ENCODE data around the gene PLEKHA7.
"Not testable (repeated sequence)": the region's sequence is repeated elsewhere in the genome, so short reads cannot be mapped to it uniquely, and the experiment has no call there.

PLEKHA7 gene, protein sequence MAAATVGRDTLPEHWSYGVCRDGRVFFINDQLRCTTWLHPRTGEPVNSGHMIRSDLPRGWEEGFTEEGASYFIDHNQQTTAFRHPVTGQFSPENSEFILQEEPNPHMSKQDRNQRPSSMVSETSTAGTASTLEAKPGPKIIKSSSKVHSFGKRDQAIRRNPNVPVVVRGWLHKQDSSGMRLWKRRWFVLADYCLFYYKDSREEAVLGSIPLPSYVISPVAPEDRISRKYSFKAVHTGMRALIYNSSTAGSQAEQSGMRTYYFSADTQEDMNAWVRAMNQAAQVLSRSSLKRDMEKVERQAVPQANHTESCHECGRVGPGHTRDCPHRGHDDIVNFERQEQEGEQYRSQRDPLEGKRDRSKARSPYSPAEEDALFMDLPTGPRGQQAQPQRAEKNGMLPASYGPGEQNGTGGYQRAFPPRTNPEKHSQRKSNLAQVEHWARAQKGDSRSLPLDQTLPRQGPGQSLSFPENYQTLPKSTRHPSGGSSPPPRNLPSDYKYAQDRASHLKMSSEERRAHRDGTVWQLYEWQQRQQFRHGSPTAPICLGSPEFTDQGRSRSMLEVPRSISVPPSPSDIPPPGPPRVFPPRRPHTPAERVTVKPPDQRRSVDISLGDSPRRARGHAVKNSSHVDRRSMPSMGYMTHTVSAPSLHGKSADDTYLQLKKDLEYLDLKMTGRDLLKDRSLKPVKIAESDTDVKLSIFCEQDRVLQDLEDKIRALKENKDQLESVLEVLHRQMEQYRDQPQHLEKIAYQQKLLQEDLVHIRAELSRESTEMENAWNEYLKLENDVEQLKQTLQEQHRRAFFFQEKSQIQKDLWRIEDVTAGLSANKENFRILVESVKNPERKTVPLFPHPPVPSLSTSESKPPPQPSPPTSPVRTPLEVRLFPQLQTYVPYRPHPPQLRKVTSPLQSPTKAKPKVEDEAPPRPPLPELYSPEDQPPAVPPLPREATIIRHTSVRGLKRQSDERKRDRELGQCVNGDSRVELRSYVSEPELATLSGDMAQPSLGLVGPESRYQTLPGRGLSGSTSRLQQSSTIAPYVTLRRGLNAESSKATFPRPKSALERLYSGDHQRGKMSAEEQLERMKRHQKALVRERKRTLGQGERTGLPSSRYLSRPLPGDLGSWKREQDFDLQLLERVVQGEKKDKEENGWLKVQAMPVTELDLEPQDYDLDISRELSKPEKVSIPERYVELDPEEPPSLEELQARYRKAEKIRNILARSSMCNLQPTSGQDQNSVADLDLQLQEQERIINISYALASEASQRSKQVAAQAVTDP

DNA sequence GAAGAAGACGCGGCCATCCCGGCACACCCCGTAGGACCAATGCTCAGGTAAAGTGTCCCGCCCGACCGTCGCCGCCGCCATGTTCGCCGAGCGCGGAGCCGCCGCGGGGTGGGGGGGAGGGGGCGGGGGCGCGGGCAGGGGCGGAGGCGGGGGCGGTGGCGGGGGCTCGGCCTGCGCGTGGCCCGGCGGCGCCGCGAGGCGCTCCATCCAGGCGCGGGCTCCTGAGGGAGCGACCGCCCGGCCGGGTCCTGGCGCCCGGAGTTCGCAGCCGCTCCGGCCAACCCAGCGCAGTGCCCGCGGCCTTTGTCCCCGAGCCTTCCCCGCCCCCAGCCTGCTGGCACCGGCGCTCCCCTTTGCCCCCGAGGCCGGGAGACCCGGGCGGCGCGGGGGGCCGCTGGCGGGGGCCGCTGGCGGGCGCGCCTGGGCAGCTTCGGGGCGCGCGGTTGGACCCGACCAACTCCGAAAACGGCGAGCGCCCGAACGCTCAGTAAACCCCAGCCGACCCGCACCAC is at the start of gene PLEKHA7:
Gene PLEKHA7, minus strand, starts transcription at position 94 of the 512 bp plus-strand sequence. Its CDS starts 13 bp downstream, at position 81.
- DNase-seq = no peak

DNA sequence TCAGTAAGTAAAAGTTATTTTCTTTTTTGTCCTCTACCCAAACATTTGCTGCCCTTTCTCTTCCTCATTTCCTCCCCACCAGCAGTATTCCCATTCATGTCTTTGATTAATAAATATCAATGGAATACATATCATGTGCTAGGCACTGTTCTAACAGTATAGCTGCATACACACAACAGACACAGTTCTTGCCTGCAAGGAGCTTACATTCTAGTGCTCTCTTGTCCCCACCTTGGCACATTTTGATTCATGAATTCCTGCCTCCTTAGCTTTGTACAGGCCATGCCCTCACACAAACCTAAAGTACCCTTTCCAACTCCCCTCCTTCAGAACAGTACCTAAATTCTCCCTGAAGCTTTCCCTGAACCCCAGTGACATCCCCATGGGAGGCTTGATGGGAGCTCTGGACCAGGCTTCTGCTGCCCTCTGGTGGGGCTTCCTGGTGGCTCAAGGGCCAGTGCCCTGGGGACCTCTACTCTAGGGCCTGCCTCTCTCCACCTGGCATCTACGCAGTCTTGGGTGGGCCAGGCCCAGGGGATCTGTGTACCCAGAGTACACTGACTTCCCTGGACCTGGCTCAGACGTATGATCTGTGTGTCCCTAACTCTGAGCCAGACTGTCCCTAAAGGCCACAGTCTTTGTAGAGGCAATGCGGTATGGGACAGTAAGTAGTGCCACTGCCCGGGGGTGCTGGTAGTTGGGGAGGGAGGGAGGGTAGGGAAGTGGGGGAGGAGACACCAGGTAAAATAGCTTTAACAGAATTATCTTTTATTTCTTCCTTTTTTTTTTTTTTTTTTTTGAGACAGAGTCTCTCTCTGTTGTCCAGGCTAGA is 49.2 kb upstream of the PLEKHA7 start:
- peak; percentile 35 for DNase-seq

DNA sequence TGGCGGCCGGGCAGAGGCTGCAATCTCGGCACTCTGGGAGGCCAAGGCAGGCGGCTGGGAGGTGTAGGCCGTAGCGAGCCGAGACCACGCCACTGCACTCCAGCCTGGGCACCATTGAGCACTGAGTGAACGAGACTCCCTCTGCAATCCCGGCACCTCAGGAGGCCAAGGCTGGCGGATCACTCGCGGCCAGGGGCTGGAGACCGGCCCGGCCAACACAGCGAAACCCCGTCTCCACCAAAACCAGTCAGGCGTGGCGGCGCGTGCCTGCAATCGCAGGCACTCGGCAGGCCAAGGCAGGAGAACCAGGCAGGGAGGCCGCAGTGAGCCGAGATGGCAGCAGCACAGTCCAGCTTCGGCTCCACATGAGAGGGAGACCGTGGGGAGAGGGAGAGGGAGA is 36.9 kb upstream of the PLEKHA7 start:
- not testable (repeated sequence) for DNase-seq

DNA sequence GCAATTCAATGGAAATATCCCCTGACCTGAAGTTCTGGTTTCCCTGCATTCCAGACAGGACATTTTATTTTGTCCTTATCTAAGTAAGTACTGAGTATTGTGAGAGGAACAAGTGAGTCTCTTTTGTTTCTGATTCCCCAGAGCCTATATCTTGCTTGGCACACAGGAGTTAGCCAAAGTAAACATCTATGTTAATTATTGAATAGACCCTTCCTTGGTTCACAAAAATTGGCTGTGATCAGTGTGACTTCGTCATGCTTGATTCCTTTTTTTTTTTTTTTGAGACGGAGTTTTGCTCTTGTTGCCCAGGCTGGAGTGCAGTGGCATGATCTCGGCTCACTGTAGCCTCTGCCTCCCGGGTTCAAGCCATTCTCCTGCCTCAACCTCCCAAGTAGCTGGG is 34.3 kb upstream of the PLEKHA7 start:
- DNase-seq = not testable (repeated sequence)

DNA sequence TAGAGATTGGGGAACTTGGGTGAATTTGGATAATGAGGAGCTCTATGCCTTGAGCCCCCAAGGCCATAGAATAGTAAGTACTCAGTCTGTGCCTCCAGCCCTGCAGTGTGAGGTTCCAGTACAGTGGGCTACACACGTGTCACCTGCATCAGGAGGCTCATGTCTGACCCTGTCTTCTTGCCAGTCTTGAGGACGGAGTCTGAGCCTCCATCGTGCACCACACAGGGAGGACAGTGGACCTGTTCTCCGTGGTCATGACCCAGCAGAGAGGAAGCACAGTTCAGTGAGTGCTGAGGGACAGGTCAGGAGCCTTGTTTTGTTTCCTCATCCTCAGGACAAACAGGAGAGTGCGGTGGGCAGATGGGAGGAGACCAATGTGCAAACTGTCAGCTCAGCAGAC is 32.5 kb upstream of the PLEKHA7 start:
- no peak for DNase-seq

DNA sequence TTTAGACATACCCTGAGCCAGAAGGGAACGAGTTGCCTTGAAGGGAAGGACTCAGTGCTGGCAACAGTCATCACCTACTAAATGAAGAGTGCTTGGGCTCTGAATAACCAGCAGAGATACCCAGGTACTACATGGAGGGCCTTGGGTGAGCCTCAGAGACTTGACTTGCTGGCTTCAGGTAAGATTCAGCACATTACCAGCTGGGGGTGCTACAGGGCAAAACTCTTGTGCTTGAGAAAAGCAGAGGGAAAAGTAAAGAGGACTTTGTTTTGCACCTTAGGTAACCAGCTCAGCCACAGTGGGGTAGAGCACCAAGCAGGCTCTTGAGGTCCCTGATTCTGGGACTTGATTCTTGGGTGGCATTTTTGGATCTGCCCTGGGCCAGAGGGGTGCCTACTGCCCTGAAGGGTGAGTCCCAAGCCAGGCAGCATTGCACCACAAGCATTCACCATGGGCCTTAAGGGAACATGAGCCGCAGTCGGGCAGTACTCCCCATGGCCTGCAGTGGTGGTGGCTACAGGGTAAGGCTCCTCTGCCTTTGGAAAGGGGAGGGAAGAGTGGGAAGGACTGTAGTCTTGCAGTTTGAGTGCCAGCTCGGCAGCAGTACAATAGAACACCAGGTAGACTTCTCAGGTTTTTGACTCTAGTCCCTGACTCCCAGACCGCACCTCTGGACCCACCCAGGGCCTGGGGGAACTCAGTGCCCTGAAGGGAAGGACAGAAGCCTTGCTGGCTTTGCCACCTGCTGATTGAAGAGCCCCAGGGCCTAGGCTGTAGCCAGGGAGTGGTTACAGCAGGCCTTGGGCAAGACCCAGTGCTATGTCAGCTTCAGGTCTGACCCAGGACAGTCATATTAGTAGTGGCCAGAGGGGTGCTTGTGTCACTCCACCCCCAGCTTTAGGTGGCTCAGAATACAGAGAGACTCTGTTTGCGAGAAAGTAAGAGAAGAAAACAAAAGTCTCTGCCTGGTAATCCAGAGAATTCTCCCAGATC is 22.7 kb upstream of the PLEKHA7 start:
- no peak for DNase-seq

DNA sequence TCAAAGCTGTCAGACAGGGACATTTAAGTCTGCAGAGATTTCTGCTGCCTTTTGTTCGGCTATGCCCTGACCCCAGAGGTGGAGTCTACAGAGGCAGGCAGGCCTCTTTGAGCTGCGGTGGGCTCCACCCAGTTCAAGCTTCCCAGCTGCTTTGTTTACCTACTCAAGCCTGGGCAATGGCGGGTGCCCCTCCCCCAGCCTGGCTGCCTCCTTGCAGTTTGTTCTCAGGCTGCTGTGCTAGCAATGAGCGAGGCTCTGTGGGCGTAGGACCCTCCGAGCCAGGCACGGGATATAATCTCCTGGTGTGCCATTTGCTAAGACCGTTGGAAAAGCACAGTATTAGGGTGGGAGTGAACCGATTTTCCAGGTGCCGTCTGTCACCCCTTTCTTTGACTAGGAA is 19.8 kb upstream of the PLEKHA7 start:
- DNase-seq = not testable (repeated sequence)

DNA sequence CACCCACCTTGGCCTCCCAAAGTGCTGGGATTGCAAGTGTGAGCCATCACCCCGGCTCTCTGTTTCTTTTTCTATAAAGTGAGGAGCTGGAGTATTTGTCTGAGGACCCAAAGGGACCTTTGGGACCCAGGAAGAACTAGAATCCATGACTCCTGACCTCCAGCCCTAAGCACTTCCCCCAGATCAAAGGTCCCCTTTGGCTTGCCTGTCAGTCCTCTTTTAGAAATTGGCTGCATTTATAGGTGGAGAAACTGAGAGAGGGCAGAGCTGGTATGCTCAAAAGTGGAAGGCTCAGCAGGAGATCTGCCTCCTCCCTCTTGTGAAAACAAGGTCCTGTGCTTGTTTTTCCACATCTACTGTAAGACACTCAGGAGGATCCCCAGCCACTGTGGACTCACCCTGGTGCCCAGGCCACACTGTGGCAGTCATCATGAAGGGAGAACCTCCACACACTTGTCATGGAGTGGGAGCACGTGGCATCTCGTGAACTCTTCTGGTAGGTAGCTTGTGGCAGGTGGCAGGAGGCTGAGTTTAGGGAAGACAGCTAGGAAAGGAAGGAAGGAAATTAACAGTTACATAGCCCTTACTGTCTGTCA is 12.4 kb upstream of the PLEKHA7 start:
- DNase-seq = no peak

DNA sequence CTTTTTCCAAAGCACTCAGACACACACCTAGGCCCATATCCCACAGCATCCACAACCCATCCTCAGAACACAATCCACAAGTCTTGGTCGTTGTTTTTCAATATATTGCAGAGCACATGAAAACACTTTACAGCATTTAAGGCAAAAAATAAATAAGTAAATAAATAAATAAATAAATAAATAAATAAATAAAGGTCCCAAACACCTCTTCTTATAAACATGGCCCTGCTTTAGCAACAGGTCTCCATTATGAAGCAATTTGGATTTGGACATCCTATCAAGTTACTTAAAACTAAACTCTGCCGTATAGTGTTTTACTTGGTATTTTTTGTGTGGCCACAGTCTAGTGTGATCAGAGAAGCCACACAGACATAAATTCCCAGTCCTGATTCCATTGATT is 10.7 kb upstream of the PLEKHA7 start:
- no peak for DNase-seq

DNA sequence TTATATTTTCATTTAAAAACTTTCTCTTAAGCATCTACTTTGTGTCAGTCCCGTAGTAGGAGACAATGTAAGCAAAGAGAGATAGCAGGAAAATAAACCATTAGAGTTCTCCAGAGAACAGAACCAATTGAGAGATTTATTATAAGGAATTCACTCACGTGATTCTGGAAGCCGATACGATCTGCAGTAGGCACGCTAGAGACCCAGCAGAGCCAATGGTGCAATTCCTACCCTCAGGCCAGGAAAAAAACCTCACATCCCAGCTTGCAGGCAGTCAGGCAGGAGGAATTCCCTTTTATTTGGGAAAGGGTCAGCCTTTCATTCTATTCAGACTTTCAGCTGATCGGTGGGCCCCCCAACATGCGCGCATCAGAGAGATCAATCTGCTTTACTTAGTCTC is 7.3 kb upstream of the PLEKHA7 start:
- no peak for DNase-seq

- DNase-seq = no peak
These were observed 6.6 kb upstream of the PLEKHA7 start for GRCh38 chr11:17020831-17021230.

DNA sequence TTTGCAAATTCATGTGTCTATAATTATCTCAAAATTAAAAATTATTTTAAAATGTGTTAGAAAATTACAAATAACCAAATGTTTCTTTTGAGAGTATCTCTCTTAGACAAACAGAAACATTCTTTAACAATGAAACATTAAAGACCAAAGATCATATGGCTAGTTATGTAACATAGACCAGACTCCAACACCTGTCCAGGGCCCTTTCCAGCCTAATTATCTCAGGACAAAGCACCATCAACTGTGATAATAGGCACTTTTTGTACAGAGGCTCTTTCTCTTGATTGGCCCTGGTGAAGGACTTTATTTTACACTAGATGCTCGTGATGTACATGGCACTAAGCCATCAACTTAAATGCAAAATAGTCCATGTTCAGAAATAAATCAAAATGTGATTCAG is 5.0 kb upstream of the PLEKHA7 start:
- DNase-seq = no peak

DNA sequence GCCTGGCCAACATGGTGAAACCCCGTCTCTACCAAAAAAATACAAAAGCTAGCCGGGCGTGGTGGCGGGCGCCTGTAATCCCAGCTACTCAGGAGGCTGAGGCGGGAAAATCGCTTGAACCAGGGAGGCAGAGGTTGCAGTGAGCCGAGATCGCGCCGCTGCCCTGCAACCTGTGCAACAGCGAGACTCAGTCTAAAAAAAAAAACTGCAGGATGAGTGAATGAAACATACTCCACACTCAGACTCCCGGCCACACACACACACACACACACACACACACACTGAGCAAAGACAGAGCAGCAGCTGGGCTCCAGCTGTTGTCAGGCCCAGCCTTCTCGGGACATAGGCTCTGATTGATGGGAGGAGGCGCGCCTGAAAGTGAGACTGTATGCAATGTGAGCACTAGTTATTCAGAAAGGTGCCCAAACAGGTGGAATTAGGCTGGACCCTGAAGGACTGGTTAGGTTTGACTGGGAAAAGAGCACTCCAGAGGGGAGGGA is 1.5 kb upstream of the PLEKHA7 start:
- peak; percentile 84 for DNase-seq

DNA sequence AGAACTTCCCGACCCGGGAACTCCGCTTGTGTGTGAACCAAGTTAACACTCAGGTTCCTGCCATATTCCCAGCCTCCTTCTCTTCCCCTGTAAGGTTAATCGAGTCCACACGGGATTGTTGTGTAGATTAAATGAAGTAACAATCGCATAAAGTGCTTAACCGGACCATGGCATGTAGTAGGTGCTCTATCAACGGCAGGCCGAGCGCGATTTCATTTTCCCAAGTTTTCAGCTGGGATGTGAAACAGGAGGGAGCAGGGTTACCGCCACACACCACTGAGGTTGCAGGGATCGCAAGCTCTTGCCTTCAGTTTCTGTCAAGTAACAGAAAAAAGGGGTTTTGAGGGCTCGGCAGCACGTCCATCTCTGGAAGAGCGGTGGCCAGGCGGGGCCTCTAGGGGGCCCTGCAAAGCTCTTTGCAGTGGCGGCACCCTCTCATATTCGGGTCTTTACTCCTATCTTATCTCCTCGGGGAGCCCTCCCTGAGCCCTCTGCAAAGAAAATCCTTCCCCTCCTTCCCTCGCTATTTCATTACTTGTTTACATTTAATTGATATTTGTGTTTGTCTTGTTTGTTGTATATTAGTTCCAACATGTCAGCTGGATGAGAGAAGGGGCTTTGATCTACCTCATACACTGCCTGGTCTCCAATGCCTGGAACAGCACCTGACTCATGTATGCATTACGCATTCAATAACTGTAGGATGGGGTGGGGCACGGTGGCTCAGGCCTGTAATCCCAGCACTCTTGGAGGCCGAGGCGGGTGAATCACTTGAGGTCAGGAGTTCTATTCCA is 816 bp upstream of the PLEKHA7 start:
- DNase-seq = no peak

DNA sequence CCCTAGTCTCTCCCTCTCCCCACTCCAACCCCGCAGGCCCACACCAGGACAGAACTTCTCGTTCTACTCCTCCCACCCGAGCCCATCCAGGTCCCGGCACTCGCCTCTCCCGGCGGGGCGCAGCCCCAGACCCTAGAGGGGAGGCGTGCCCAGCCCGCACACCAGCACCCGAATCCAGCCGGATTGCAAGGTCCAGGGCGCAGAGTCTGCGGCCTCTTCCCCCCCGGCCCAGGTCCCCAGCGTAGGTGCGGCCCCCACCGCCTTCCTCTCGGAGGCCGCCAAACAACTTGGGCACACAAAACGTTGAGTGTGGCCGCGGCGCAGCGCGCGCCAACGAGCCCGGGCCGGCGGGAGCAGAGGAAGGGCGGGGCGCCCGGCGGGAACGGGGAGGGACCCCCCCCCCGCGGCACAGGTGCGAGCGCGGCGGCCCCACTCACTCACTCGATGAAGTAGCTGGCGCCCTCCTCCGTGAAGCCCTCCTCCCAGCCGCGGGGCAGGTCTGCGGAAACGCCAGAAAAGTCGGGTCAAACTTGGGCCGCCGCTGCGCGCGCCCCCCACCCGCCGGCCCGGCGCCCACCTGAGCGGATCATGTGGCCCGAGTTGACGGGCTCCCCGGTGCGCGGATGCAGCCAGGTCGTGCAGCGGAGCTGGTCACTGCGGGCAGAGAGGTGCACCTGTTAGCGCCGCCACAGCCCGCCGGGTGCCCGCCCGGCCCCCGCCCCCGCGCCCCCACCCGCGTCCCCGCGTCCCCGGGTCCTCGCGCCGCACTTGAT is 480 bp downstream of the PLEKHA7 start:
- DNase-seq = no peak

DNA sequence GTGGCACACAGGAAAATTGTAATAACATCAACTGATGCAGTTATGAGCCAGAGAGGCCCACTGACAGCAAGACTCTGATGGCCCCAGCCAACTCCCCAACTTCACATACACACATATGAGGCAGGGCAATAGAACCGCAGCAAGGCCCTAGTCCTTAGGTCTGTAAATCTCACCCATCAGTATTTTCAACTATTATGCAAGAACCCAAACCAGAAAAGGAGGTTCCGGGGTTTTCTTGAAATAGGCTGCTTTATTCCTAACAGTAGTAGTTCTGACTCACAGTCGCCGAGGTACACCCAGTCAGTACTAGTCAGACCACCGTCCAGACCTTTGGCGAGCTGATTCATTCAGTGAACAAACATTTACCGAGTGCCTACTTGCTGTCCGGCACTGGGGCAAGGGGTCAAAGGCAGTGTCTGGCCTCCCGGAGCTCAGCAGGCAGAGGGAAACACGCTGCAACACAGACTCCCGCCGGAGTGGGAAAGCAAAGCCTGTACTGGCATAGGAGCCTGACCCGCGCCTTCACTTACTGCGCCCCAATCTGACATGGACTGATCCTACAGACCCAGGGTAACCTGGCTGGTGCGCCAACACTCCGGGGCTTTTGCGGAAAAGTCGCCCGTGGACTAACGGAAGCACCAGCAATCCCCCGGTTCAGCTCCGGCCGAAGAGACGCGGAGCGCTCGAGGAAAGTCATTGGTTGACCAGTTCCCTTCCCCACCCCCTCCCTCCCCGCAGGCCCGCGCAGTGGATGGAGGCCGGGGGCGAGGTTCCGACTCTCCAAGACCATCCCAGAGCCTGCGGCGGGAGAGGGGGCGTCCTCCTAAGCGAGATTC is 1.3 kb downstream of the PLEKHA7 start:
- peak; percentile 51 for DNase-seq

GRCh38 chr11:17012179-17012578 is 2.0 kb downstream of the PLEKHA7 start:
- DNase-seq = no peak

All from right hindlimb (tissue), 1 donor.